ENCODE results near the gene CXXC4.

CXXC4 gene

DNA sequence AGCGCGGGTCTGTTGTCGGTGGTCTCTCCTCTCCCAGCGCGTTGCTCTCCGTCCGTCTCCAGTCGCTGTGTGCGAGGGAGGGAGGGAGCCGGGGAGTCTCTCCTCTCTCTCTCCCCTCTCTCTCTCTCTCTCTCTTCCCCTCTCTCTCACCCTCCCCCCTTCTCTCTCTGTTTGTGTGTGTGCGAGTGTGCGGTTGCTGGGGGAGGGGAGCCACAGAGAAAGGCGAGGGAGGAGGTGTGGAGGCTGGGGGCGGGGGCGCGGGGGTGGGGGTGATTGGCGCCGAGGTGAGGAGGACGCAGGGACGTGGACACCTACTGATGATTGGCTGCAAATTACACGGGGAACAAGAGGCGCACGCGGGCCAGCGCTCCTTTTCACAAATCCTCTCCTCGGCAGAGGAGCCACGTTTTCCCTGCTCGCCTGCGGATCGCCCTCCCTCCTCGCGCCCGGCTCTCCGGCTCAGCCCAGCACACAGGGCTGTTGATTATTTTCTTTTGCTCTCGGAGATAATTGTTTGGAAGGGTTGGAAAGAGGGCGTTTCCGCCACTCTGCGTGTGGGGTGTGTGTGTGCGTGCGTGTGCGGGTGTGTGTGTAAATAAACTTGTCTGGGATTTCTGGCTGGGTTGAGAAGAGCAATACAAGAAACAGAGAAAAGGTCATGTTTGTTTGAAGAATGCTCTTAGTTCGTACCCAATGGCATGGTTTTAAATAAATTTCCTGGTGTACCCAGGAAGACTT is at the start of gene CXXC4:
Gene CXXC4 (minus strand): TSS at position 73 of the 738 bp plus-strand sequence. CDS start 3,092 bp downstream, outside the sequence.
- no peak for DNase-seq

DNA sequence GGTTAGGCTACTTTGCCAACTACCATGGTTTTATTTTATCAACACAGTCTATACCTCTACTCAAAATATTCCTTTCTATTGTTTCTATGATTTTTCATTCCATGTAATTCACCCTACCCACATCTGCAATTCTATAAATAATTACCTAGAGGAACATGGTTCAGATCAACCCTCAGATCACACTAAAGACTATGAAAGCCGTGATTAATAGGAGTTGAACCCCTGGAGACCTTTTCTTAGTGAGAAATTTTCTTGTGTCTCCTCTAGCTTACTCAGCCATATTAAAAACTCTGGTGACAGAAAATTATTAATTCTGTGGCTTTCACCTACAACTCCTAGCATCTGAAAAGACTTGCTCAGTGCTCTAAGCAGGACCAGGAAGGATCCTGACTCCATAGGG is 38.5 kb upstream of the CXXC4 start:
- no peak for DNase-seq

DNA sequence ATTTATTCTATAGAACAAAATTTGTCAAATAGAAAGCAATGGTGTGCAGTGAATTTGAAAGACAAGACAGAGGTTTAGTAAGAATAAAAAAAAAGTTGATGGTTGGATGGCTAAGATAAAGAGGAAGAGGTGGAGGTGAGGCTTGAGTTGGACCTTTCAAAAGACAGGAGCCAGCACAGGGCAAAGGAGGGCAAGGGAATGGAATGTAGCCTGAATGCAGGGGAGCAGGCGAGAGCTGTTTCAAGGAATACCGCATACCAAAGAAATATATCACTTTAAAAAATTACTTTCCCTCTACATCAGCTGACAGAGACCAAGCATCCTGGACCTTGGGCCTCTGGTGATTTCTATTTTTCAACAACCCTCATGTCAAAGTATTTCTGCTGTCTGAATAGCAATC is 38.0 kb upstream of the CXXC4 start:
- no peak for DNase-seq

DNA sequence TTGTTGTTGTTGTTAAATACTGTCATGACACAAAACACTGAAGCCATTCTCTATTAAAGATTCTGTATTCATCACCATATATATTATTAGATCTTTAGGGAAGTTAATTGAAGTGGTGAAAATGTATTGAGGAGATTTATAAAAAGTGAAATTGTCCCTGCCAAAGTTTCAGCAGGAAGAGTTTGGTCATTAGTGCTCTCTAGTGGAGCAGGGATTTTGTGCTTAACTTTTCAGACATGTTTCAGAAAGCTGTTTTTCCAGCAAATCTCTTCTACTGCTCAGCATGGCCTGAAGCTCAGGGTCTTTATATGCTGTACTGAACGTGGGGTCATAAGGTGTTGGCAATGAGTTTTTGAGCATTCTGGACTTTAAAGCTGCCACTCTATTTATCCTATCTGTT is 36.7 kb upstream of the CXXC4 start:
- no peak for DNase-seq

DNA sequence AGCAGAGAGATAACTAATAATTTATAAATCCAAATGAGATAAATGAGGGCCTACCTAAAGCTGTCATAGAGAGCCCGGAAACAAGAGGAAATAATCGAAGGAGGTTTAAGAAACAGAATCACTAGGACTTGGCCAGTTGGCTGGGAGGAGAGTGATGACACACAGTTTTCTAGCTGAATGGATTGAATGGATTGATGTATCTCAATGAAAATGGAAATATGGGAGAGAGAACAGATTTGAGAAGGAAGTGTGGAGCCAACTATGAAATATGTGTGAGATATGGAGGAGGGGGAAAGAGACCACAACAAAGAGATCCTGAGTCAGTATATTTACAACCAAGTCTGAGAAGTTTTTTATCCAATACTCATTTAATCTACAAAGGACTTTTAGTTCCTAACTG is 35.7 kb upstream of the CXXC4 start:
- no peak for DNase-seq

DNA sequence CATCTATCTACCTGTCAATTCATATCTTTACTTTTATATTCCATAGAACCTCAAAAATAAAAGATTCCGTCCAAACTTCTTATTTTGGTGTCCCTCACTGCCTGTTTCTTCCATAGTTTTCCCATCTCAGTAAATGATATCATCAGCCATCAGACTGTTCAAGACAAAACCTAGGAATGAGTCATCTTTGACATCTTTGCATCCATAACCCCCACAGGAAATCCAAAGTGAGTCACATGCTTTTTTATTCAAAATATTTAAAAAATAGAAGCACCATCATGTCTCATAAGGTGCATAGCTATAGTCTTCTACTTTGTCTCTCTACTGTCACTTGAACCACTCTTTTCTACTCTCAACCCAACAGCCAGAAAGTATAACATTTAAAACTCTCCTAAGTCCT is 29.9 kb upstream of the CXXC4 start:
- DNase-seq, result no peak

DNA sequence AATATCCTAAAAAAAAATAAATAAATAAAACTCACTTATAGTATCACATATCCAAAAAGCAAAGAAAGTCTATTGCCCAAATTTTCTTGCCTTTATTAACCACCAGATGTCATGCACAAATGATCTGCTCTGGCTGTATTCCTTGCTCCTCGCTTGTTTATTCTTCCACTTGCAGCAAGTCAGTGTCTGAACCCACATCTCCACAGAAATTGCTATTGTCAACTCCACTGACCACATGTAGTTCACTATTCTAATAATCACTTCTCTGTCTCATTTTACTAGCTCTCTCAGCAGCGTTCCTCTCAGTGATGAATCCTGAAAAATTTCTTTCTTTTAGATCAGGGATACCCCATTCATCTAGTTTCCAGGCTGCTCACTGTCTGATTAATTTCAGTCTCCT is 29.3 kb upstream of the CXXC4 start:
- no peak for DNase-seq

DNA sequence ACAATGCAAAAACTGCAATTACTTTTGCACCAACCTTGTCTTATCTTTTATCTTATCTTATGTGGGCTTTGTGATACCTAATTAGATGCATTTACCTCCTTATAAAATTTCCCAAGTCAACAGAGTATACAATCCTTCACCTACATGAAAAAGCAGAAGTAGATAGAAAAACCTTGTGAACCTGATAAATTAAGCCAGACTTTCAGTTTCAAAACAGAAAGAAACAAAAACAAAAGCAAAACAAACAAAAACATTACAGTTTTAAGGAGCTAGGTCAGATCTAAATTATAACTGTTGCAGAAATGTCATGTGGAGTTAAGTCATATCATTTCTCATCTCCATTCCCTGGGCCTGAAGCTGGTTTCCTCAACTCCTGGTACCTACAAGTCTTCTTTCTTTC is 24.9 kb upstream of the CXXC4 start:
- no peak for DNase-seq

DNA sequence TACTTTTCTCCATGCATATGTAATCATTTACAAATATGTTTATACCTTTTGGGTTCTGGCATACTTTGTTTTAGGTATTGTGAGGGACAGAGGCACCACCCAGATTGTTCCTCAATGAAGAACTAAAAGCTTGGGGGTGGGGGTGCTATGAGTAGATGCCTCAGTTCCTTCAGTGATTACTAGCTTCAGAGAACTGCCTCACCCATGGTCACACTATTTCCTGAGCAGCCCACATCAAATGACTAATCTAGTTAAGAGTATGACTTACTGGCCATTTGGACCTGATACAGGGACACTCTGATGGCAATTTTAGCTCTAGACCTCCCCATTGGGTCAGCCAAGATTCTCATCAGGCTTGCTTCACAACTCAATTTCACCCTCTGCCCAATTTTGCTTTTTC is 22.2 kb upstream of the CXXC4 start:
- DNase-seq, result no peak

DNA sequence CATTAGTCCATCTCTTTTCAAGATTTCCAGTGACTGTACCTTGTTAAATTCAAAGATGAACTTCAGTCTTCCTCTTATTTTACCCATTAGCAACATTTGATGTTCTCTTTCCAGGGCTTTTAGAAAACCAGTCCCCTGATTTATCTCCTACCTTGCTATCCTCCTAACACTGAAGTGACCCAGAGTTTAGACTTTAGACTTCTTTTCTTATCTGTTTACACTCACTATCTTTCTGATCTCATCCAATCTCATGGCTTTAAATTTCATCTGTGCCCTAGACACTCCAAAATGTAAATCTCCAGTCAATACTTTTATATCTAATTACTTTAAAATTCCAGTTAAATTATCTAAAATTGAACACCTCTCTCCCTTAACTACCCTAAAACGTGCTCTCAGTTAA is 13.5 kb upstream of the CXXC4 start:
- DNase-seq, result no peak

DNA sequence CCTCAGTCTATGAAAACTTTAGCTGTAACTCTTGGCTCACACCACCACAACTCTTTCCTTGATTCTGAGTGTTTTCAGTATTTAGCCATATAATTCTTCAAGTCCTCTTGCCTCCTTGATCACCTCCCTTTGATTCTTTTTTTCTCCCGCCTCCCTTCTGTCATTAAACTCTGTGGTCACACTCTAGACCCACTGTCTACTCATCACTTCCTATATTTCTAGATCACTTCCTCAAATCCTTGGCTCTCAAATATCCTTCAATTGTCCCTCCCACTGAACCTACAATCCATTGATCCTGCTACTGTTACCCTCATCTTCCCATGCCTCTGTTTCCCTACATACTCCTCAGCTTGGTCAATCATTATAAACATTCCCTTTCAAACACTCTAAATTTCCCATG is 12.4 kb upstream of the CXXC4 start:
- no peak for DNase-seq

DNA sequence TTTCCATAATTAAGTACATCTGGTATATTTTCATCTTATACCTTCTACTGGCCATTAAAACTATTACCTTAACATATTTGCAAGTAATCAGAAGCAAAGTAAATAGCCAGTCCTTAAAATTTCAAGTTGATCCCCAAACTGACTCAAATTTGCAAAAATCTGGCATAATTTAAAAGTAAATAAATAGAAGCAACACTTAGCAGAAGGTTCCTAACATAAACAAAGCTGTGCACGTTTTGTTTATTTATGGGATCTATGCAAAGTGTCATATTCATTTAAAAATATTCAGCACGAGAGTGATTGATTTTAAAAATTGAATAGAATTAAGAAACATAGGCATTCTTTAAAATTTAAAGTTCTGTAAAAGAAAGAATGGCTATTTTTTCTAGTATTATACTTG is 9.8 kb upstream of the CXXC4 start:
- DNase-seq, result no peak

DNA sequence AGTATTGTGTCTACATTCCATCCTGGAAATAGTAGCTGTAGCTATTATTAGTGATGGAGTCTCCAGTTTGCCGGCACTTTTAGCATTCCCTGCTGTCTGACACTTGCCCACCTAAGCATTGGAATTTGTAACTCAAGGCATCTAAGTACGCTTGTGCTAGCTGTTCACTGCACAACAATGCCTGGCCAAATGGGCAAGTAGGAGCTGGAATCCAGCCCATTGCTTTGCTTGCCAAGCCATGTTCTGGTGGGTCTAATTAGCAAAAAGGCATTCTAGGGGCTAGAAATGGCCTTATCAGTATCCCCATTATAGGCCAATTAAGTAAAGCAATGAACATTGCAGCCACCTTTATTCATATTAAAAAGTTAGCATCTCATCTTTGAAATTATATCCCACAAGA is 7.8 kb upstream of the CXXC4 start:
- DNase-seq, result no peak

DNA sequence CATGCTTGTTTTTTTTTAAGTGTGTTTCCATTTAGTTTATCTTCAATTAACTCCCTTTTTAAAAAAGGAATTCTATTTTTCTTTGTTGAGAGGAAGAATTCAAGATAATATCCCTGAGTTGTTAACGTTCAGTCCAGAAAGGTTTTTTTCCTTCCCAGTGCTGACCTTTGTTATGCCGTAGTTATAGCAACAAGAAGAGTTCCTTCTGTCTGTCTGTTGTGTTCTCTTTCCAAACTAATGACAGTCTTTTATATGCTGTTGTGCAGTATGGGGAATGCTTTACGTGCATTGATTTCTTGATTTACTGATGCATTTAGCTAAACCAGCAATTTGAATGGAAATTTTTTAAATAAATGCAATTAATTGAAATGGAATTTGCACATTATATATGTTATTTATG is 6.6 kb upstream of the CXXC4 start:
- no peak for DNase-seq

DNA sequence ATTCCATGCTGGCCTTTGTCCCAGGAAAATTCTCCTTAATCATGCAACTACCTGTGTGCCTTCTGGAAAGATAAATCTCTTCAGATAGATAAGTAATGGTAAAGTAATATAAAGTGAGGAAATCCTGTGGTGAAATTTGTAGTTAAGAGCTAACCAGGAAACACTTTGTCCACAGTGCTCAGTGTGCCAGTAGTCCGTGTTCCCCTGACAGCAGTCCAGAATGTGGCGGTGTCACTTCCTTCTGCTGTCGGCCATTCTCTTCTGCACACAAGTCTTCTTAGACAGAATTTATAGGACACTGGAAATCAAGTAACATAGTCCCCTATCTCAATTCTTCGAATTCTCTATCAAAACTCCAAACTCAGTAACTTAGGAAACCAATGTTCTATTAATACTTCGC is 5.7 kb upstream of the CXXC4 start:
- DNase-seq, result no peak

DNA sequence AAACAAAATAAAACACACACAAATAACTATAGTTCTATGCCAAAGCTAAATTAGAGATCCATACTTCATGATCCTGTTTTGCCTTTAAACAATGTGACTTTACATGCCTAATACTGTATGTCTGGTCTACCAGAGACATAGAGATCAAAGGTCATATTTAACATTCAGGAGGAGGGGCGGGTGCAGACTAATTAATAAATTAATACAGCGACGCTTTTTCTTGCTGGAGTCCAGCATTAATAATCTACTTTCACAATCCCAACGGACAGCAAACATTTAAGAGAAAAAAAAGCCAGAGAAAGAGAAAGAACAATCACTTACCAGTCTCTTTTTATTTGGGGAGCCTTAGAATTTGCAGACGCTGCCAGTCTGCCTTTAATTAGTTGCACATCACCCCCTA is 509 bp downstream of the CXXC4 start:
- no peak for DNase-seq

DNA sequence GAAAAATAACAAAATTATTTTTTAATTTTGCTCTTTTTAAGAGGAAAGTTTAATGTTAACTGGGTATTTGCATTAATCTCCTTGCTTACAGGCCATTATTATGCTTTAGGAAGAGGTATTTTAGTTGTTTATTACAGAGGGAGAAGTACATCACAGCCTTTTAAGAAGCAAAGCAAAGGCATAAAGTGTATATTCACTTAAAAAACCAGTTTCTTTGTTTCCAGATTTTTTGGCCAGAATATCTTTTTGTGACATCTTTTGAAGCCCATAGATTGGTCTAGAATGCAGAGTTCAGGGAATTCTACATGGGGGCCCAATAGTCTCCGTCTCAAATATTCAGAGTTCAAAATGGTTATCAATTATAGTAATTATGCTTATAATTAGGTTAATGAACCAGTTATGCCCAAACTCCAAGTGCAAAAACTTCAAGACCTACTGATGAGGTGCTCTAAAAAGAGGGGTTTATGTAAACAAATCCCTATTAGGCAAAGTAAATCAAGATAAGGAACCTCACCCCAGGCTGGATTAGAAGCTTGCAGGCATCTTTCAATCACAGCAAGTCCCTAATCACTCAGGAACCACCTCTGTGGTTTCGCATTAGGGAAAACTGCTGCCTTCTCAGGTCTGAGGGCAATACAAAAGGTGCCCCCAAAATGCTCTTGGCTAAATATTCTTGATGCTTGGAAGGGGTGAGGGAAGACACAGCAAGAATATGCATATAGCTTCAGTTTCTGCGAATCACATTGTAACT is 1.4 kb downstream of the CXXC4 start:
- DNase-seq, result no peak

DNA sequence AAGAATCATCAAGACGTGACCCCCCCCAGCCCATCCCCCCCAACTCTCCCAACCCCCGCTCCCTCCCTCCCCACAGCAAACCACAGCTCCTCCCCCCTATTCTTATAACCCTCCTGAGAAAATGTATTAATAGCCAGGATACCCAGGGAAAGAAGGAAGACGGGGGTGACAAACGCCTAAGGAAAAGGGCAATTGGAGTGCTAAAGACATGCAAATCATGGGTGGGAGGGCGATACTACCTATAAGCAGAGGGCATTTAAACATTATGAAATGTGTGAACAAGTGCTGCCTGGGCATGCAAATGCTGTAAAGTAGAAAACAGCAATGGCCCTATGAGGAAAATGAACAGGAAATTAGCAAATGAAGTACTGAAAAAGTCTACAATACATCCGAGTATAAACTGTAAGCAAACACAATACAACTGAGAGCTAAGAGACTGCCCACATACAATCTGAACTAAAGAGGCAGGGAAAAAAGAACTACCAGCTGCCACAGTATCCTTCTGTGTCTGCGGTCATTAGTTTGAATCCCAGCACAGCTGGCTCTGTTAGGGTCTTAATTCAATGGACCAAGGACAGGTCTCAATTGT is 2.4 kb downstream of the CXXC4 start:
- DNase-seq, result no peak

DNA sequence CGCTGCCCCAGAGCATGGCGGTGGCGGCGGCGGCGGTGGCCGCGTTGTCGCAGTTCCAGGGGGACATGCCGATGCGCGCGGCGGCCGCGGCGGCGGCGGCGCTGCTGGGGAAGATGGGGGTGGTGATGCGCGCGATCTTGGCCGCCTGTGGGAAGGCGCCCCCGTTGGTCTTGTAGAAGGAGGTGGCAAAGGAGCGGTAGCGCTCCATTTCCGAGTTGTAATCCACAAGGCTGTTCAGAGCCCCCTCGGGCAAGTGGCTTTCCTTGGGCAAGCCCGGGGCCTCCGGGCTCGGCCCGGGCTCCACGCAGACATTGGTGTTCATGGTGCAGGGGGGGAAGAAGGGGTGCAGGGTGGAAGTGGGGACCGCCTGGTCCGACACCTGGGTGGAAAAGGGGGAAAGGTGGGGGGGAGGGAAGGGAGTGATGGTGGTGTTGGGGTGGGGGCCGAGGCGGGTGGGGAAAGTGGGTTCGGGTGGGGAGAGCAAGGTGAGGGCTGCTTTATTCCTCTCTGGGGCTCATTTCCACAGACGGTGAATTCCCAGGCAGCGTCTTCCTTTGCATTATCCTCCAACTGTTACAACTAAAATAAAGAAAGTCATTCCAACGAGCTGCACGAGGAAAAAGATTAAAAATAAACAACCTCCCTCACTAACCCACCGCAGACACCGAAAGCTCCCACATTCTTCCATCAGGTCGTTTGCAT is 3.1 kb downstream of the CXXC4 start:
- no peak for DNase-seq

DNA sequence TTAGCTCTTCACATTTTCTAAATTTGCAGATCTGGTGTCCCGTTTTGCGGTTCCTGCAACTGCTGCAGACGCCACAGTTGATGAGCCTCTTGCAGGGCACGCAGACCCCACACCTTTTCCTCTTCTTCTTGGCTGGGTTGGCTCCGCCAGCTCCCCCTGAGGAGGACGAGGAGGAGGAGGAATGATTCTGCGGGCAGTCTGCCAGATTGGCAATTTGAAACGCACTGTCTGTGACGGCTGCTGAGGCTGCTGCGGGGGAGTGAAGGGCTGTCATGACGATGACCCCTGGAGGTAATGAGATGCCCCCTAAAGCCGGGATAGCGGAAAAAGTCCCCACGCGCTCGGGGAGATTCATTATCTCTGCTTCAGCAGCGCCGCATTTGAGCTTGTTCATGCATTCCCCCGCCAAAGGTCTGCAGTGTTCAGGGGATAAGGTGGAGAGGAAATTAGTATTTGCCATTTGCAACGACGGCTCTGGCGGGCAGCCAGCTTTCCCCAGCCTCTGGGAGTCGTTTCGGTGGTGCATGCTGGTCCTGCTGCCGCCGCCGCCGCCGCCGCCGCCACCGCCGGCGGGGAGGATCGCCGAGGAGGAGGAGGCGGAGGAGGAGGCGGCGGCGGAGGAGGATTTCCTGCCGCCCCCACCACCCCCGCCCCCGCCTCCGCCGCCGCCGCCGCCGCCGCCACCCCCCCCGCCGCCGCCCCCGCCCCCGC is 3.8 kb downstream of the CXXC4 start:
- no peak for DNase-seq

DNA sequence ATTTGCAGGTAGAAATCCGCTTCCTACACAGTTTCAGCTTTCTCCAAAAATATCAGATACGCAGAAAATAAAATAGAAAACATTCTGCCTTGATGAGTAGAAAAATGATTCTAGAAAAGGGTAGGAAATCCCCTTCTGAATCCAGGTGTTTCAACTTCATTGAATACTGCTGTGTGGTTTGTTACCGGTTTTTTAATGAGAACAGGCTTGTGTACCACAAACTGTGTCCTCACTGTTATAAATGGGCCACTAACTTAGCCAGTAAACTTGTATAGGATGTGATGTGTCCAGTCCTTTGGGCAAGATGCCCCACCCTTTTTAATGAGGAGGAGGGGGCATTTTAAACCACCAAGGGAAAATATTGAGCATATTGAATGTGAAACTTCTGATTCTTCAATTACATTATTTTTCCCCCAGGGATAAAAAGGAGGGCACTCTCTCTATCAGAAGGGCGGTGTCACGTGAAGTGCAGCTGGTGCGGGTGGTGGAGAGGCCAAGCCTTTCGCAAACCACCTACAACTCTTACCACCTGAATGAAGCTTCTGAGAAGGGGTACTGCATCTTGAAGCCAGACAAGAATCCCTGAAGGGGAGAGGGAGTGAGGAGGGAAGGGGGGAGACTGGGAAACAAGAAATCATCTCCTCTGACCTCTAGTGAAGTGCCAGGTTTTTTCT is 4.5 kb downstream of the CXXC4 start:
- DNase-seq, result no peak

DNA sequence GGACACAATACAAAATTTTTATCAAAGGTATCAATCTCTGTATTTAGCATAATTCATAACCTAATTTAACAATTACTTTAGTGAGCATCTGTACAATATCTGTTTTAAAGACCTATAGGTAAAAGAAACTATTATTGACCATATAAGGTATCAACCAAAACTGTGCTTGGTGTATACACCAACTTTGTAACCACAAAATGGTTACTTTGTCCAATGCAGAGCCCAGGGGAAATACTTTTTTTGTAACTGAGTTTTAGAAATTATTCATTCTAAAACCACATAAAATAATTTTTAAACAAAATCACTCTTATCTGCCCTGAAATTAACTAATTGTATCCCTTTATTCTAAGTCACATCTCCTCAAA is 5.0 kb downstream of the CXXC4 start:
- DNase-seq, result no peak

DNA sequence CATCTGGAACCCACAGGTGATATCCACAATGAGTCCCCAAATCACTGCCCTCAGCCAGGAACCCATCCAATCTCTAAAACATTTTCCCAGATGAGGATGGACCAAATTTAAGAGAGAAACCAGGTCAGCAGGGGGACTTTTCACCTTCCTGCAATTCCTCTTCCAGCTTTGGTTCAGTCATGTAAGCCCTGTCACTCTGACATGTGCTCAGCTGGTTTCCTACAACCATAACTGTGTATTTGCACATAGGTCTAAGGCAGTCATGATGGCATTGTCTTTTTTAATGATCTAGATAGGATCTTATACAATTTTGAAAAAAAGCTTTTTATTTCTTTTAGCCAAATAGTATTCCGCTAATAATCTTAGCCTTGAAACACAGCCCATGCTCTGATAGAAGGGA is 6.5 kb downstream of the CXXC4 start:
- DNase-seq, result no peak
